HepG2 (cell line): ENCODE measurements around the gene FRMD8. TPM values are rescaled to one million over a fixed set of nuclear protein-coding genes. Genes with fewer than 3 reads are reported as not detected.
A peak's percentile ranks its signal among the peaks of the same experiment; 100 is the strongest.

Experiments
- ARNTL ChIP-seq: sonication (generic); formaldehyde crosslinking; IDR thresholded peaks from 2 replicates; pipeline ENCODE4 v1.4.0; 2020; ENCODE audit warnings: mild to moderate bottlenecking, missing genetic modification reagents
- BRD4 ChIP-seq: sonication (generic); formaldehyde crosslinking; IDR thresholded peaks from 2 replicates; pipeline ENCODE4 v1.4.0; 2020; ENCODE audit warnings: missing genetic modification reagents
- GABPB1 ChIP-seq: IDR thresholded peaks from 2 replicates; pipeline ENCODE4 v1.6.1; 2016; ENCODE audit warnings: mild to moderate bottlenecking, missing genetic modification reagents, moderate library complexity, missing compliant biosample characterization
- GATA4 ChIP-seq: sonication (generic); IDR thresholded peaks from 2 replicates; pipeline ENCODE4 v1.6.1; 2016; ENCODE audit warnings: antibody characterized with exemption, low read depth, borderline replicate concordance
- KDM2A ChIP-seq: sonication (generic); formaldehyde crosslinking; IDR thresholded peaks from 2 replicates; pipeline ENCODE4 v1.4.0; 2020; ENCODE audit warnings: low read depth, missing genetic modification reagents, borderline replicate concordance
- MTA1 ChIP-seq: sonication (generic); formaldehyde crosslinking; IDR thresholded peaks from 2 replicates; pipeline ENCODE4 v1.4.0; 2020; ENCODE audit warnings: missing genetic modification reagents, mild to moderate bottlenecking, borderline replicate concordance
- PATZ1 ChIP-seq: sonication (generic); formaldehyde crosslinking; IDR thresholded peaks from 2 replicates; pipeline ENCODE4 v1.4.0; 2020; ENCODE audit warnings: missing genetic modification reagents
- POLR2G ChIP-seq: fragments of 200-400 bp; formaldehyde crosslinking; IDR thresholded peaks from 2 replicates; pipeline ENCODE4 v1.6.1; 2018; ENCODE audit warnings: mild to moderate bottlenecking, low read depth, low read length, moderate library complexity
- SMYD3 ChIP-seq: sonication (generic); formaldehyde crosslinking; IDR thresholded peaks from 2 replicates; pipeline ENCODE4 v1.8.1; 2023; ENCODE audit warnings: mild to moderate bottlenecking, missing genetic modification reagents
- TEAD3 ChIP-seq: optimal IDR thresholded peaks from 2 replicates; pipeline ENCODE3; 2016; ENCODE audit warnings: borderline replicate concordance
- ZBTB43 ChIP-seq: sonication (generic); formaldehyde crosslinking; conservative IDR thresholded peaks from 2 replicates; pipeline ENCODE4 v1.4.0; 2020; ENCODE audit warnings: missing genetic modification reagents
- ZNF788 ChIP-seq: sonication (generic); formaldehyde crosslinking; IDR thresholded peaks from 2 replicates; pipeline ENCODE4 v1.5.0; 2020; ENCODE audit warnings: mild to moderate bottlenecking, missing genetic modification reagents, borderline replicate concordance
- polyA plus RNA-seq, 8 experiments: library from polyadenylated mRNA; depleted of rRNA in 3 of 8; stranded (reverse) in 7 of 8; unstranded in 1 of 8; fragments of >200 nt; fragmentation: Illumina TruSeq in 4 of 8; extraction: Trizol in 4 of 8; gene quantifications; 2 replicates each; pipeline versions ENCODE4 v1.2.1 to v1.2.3, GENCODE V29; 2011 to 2016; ENCODE audit warnings: low read depth in 4 of 8, missing spikeins in 1 of 8, mixed read lengths in 1 of 8; ENCODE audit not compliant: insufficient read depth in 1 of 8
- total RNA-seq, 5 experiments: library from RNA; depleted of rRNA; stranded (reverse); fragments of >200 nt; fragmentation: Illumina TruSeq; extraction: Trizol; gene quantifications; 2 replicates each; pipeline ENCODE4 v1.2.3, GENCODE V29; 2016; ENCODE audit warnings: low read depth in 1 of 5
- TF ChIP-seq, protein P1 (sequence below): sonication (generic); formaldehyde crosslinking; IDR thresholded peaks from 2 replicates; pipeline ENCODE4 v1.5.0; 2020; ENCODE audit warnings: mild to moderate bottlenecking, missing genetic modification reagents, borderline replicate concordance
- TF ChIP-seq, protein P2 (sequence below): sonication (generic); formaldehyde crosslinking; IDR thresholded peaks from 2 replicates; pipeline ENCODE4 v1.5.0; 2020; ENCODE audit warnings: mild to moderate bottlenecking, missing genetic modification reagents
- TF ChIP-seq, protein P3 (sequence below): sonication (generic); formaldehyde crosslinking; IDR thresholded peaks from 2 replicates; pipeline ENCODE4 v1.5.0; 2020; ENCODE audit warnings: mild to moderate bottlenecking, missing genetic modification reagents, moderate library complexity

FRMD8 gene
- total and polyA plus RNA-seq, 2 of the 13 experiments (the other 11 are each of a cell fraction or from before 2014, with no cell fraction given), result 5.8 to 20.6 TPM

DNA sequence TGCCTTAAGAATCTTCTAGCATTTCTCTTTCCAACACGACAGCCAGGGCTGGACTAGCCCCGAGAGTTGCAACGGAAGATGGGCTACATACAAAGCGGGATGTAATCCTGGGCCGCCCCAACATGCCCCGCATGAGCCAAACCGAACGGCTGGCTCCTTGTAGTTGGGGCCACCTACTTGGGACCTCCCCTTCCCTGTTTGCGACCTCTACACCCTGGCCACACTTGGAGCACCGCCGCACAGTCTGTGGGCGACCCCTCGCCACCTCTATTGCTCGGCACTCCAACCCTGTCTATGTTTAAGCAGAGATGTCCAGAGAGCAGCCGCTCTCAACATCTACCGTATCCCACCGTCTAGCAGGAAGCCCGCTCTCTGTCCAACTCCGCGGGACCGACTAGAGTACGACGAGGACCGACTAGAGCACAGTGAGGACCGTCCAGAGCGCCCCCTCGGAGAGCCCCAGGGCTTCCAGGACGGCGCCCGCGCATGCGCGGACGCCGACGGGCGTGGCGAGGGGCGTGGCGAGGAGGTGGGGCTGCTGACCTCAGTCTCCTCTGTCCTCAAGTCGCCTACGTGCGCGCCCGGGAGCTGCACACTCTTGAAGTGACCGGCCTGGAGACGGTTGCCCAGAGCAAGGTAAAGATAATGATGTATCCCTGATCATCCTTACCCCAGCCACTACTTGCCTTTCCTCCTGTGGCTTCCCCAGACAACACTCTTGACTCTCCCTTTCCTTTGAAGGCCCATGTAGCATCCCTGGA, 68.4 kb downstream of the FRMD8 start (continued):
- TF ChIP-seq ZNF788 (CRISPR knock-in tag) (peak; percentile 62; the same call in 1 of the 2 replicates), KDM2A (CRISPR knock-in tag) (0 out of 2 replicates have a peak, but pooled peaks have one; percentile 61), MTA1 (CRISPR knock-in tag) (0 out of 2 replicates have a peak, but pooled peaks have one; percentile 22), POLR2G (peak; percentile 79), PATZ1 (peak; percentile 25; the same call in 1 of the 2 replicates), GABPB1 (CRISPR knock-in tag) (peak; percentile 72; the same call in 1 of the 2 replicates), TEAD3 (peak; percentile 5), ZBTB43 (no peak), ARNTL (CRISPR knock-in tag) (peak; percentile 47; the same call in 1 of the 2 replicates), SMYD3 (0 out of 2 replicates have a peak, but pooled peaks have one; percentile 35), BRD4 (CRISPR knock-in tag) (0 out of 2 replicates have a peak, but pooled peaks have one; percentile 30), GATA4 (peak; percentile 71; the same call in 1 of the 2 replicates)
- TF ChIP-seq, protein P1, sequence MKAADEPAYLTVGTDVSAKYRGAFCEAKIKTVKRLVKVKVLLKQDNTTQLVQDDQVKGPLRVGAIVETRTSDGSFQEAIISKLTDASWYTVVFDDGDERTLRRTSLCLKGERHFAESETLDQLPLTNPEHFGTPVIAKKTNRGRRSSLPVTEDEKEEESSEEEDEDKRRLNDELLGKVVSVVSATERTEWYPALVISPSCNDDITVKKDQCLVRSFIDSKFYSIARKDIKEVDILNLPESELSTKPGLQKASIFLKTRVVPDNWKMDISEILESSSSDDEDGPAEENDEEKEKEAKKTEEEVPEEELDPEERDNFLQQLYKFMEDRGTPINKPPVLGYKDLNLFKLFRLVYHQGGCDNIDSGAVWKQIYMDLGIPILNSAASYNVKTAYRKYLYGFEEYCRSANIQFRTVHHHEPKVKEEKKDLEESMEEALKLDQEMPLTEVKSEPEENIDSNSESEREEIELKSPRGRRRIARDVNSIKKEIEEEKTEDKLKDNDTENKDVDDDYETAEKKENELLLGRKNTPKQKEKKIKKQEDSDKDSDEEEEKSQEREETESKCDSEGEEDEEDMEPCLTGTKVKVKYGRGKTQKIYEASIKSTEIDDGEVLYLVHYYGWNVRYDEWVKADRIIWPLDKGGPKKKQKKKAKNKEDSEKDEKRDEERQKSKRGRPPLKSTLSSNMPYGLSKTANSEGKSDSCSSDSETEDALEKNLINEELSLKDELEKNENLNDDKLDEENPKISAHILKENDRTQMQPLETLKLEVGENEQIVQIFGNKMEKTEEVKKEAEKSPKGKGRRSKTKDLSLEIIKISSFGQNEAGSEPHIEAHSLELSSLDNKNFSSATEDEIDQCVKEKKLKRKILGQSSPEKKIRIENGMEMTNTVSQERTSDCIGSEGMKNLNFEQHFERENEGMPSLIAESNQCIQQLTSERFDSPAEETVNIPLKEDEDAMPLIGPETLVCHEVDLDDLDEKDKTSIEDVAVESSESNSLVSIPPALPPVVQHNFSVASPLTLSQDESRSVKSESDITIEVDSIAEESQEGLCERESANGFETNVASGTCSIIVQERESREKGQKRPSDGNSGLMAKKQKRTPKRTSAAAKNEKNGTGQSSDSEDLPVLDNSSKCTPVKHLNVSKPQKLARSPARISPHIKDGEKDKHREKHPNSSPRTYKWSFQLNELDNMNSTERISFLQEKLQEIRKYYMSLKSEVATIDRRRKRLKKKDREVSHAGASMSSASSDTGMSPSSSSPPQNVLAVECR (CRISPR knock-in tag), result peak; percentile 50; the same call in 1 of the 2 replicates
- TF ChIP-seq, protein P2, sequence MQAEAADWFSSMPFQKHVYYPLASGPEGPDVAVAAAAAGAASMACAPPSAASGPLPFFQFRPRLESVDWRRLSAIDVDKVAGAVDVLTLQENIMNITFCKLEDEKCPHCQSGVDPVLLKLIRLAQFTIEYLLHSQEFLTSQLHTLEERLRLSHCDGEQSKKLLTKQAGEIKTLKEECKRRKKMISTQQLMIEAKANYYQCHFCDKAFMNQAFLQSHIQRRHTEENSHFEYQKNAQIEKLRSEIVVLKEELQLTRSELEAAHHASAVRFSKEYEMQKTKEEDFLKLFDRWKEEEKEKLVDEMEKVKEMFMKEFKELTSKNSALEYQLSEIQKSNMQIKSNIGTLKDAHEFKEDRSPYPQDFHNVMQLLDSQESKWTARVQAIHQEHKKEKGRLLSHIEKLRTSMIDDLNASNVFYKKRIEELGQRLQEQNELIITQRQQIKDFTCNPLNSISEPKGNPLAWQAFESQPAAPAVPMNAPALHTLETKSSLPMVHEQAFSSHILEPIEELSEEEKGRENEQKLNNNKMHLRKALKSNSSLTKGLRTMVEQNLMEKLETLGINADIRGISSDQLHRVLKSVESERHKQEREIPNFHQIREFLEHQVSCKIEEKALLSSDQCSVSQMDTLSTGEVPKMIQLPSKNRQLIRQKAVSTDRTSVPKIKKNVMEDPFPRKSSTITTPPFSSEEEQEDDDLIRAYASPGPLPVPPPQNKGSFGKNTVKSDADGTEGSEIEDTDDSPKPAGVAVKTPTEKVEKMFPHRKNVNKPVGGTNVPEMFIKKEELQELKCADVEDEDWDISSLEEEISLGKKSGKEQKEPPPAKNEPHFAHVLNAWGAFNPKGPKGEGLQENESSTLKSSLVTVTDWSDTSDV, result 0 out of 2 replicates have a peak, but pooled peaks have one; percentile 67
- TF ChIP-seq, protein P3, sequence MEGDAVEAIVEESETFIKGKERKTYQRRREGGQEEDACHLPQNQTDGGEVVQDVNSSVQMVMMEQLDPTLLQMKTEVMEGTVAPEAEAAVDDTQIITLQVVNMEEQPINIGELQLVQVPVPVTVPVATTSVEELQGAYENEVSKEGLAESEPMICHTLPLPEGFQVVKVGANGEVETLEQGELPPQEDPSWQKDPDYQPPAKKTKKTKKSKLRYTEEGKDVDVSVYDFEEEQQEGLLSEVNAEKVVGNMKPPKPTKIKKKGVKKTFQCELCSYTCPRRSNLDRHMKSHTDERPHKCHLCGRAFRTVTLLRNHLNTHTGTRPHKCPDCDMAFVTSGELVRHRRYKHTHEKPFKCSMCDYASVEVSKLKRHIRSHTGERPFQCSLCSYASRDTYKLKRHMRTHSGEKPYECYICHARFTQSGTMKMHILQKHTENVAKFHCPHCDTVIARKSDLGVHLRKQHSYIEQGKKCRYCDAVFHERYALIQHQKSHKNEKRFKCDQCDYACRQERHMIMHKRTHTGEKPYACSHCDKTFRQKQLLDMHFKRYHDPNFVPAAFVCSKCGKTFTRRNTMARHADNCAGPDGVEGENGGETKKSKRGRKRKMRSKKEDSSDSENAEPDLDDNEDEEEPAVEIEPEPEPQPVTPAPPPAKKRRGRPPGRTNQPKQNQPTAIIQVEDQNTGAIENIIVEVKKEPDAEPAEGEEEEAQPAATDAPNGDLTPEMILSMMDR (CRISPR knock-in tag), result peak; percentile 69
